ENCODE results near the gene EPHA6. TPM values are rescaled to one million over a fixed set of nuclear protein-coding genes. Genes with fewer than 3 reads are reported as not detected.

Gene EPHA6
- total RNA-seq, 4 donors from 2014 or later = not detected

GRCh38 chr3:97181704-97182103 lies 367.3 kb downstream of the EPHA6 start:
- intact Hi-C loops (cut with DNase I; ENCODE audit: low total_unique reads) = no loop called here
- Histone ChIP-seq H3K27me3 (no peaks in the 10 kb centered on the region), H3K27ac (no peak overlapping the region), H3K4me3 (no peak overlapping the region), H3K4me1 (no peaks in the 10 kb centered on the region), H3K9me3 (no peaks in the 10 kb centered on the region), H3K36me3 (no peaks in the 10 kb centered on the region)
- ATAC-seq (no peak), DNase-seq (no peak)
- TF ChIP-seq POLR2A (IDR thresholded peaks at IDR 0.05) = no peak
- no peak for TF ChIP-seq CTCF (IDR thresholded peaks at IDR 0.05 in 4 of 5, conservative IDR thresholded peaks at IDR 0.05 in 1 of 5)
- in situ Hi-C loops (cut with MboI; ENCODE audit: low sequenced_read_pairs in 4 of 4) = no loop called here

GRCh38 chr3:97187771-97188170 lies 373.4 kb downstream of the EPHA6 start:
- in situ Hi-C loops (cut with MboI; ENCODE audit: low sequenced_read_pairs in 4 of 4) = no loop called here
- TF ChIP-seq POLR2A (IDR thresholded peaks at IDR 0.05) = no peak
- TF ChIP-seq CTCF (IDR thresholded peaks at IDR 0.05 in 4 of 5, conservative IDR thresholded peaks at IDR 0.05 in 1 of 5) = no peak
- intact Hi-C loops (cut with DNase I; ENCODE audit: low total_unique reads) = no loop called here
- no peaks in the 10 kb centered on the region for H3K27me3 ChIP-seq
- H3K9me3 ChIP-seq = no peaks in the 10 kb centered on the region
- no peaks in the 10 kb centered on the region for H3K4me1 ChIP-seq
- no peak overlapping the region for H3K4me3 ChIP-seq
- ATAC-seq (no peak), DNase-seq (no peak)
- H3K27ac ChIP-seq = no peak overlapping the region
- H3K36me3 ChIP-seq = no peaks in the 10 kb centered on the region

- H3K27me3 ChIP-seq = no peaks in the 10 kb centered on the region
- no peak overlapping the region for H3K4me3 ChIP-seq
- no peaks in the 10 kb centered on the region for H3K4me1 ChIP-seq
- ATAC-seq (no peak), DNase-seq (no peak)
- intact Hi-C loops (cut with DNase I; ENCODE audit: low total_unique reads) (no loop called here), in situ Hi-C loops (cut with MboI; ENCODE audit: low sequenced_read_pairs in 4 of 4) (no loop called here)
- TF ChIP-seq CTCF (IDR thresholded peaks at IDR 0.05 in 4 of 5, conservative IDR thresholded peaks at IDR 0.05 in 1 of 5) = no peak
- no peak for TF ChIP-seq POLR2A (IDR thresholded peaks at IDR 0.05)
- no peaks in the 10 kb centered on the region for H3K36me3 ChIP-seq
- no peak overlapping the region for H3K27ac ChIP-seq
- no peaks in the 10 kb centered on the region for H3K9me3 ChIP-seq
Observed at GRCh38 chr3:97189835-97190234, 375.4 kb downstream of the EPHA6 start.

GRCh38 chr3:97197083-97197482 lies 382.7 kb downstream of the EPHA6 start:
- H3K4me1 ChIP-seq = no peaks in the 10 kb centered on the region
- ATAC-seq = no peak

More at GRCh38 chr3:97197083-97197482, 382.7 kb downstream of the EPHA6 start:
- Histone ChIP-seq H3K27ac (no peak overlapping the region), H3K4me3 (no peak overlapping the region), H3K27me3 (no peaks in the 10 kb centered on the region), H3K36me3 (no peaks in the 10 kb centered on the region), H3K9me3 (no peaks in the 10 kb centered on the region)
- in situ Hi-C loops (cut with MboI; ENCODE audit: low sequenced_read_pairs in 4 of 4) = no loop called here
- TF ChIP-seq CTCF (IDR thresholded peaks at IDR 0.05 in 4 of 5, conservative IDR thresholded peaks at IDR 0.05 in 1 of 5) (no peak), POLR2A (IDR thresholded peaks at IDR 0.05) (no peak)
- intact Hi-C loops (cut with DNase I; ENCODE audit: low total_unique reads) = no loop called here
- no peak for DNase-seq

Data from gastrocnemius medialis (tissue), 4 donors.